ENCODE measurements around the gene TCF19.

The TCF19 gene

DNA sequence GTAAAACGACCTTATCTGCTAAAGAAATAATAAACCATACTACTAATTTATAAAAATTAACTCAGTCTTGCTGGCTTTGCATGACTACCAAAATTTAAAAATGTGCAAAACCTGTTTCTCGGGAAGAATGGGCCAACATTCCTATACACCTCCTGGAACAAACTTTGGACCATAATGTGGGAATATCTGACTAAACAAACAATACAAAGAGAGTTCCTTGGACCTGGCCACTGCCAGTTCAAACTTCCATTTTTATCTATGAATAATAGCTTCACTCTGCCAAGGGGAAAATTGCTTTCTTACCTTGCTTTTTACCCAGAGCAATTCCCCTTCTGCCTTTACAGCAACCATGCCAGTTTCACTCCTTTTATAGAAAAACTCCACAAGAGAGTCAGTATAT lies 50.7 kb downstream of the TCF19 start:
- no peak for DNase-seq (ENCODE audit: low read depth)

GRCh38 chr6:31210123-31210522 lies 51.7 kb downstream of the TCF19 start:
- no peak for DNase-seq (ENCODE audit: low read depth)

- DNase-seq (ENCODE audit: low read depth) = no peak
These were observed 52.5 kb downstream of the TCF19 start for GRCh38 chr6:31210741-31211532.
